A549 treated with CpdA at 1 μM for 4 hours (cell line): ENCODE data around the gene DRAM1. TPM values are rescaled to one million over a fixed set of nuclear protein-coding genes. Genes with fewer than 3 reads are reported as not detected.

ENCODE experiments used
- total RNA-seq: library from RNA; stranded (reverse); fragments of 200-300 nt; extraction: Qiagen RNA extraction; gene quantifications from 5 replicates; pipeline ENCODE4 v1.2.3, GENCODE V29; 2022; ENCODE audit warnings: low read depth

Gene DRAM1, protein sequence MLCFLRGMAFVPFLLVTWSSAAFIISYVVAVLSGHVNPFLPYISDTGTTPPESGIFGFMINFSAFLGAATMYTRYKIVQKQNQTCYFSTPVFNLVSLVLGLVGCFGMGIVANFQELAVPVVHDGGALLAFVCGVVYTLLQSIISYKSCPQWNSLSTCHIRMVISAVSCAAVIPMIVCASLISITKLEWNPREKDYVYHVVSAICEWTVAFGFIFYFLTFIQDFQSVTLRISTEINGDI
- total RNA-seq = 23.8 to 29.4 TPM (median 28.9 TPM) in 5 replicates

DNA sequence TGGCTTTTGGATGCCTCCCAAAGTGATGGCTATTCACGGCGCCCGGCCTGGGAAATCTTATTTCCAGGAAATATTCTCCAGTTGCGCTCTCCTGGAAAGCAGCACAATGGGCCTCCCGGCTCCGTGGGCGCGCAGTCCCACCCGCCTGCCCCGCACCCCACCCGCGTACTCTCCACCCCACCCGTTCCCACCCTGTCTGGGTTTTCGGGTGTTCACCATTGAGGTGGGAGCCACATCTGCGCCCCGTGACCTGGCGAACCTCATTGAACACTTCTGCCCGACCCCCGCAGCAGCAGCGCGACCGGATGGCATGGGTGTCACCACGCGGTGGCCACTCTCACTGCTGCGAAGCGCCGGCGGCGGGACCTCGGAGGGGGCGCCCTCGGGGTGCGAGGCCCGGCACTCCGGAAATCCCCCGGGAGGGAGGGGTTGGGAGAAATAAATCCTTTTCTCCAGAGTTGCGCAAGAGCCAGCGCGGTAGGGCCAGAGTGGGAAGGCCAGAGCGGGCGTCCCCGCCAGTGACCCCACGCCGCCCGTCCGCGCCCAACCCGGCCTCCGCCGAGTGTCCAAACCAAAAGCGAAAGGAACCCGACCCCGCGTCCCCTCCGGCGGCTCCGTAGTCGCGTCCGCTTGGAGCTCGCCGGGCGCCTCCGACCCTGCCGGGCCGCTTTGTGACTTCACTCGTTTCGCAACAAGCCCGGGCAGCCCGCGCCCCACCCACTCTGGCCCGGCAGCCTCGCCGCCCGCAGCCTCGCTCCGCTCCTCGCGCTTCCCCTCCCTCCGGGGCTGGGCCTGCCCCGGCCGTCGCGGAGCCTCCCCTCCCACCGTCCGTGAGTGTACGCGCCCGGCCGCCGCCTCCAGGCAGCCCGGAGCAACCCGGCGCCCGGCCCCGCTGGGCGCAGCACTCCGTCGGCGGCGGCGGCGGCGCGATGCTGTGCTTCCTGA lies at the start of gene DRAM1:
DRAM1 (plus strand) TSS at position 720 of the 945 bp plus-strand sequence; CDS start at position 930, 210 bp downstream.

DNA sequence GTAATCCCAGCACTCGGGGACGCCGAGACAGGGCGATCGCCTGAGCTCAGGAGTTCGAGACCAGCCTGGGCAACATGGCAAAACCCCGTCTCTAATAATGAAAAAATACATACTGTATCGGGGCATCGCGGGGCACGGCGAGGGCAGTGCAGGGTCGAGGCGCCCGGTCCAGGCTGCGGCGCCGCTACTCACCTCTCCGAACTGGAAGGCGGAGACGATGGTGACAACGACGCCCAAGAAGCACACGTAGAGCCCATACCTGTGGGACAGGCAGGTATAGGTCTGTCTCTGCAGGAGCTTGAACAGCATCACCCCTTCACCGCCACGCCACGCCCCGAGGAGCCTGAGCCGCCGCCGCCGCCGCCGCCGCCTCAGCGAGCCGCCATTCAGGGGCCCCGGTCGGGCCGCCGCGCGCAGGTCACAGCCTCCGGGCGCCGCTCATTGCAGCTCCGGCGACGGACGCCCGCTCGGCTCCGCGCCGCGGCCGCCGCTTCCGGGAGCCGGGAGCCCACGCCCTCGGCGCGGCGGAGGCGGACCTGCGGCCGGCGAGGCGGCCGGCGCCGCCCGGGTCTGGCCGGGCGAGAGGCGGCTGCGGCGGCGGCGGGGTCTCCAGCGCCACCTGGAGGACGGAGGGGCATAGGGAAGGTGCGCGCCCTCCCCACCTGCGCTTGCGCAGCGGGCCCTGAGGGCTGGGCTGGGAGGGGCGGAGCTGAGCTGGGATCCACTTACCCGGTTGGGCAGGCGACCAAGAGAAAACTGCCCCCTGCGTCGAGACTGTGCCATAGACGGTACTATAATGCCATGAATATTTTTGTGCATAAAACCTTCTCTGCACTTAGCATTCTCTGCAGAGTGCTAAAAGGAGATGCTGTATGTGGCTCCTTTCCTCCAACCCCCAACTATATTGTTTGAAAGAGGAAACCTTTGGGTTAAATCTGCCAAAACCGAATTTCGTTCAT lies 46.7 kb upstream of the DRAM1 start, which contains the start of gene GNPTAB:
GNPTAB (minus strand) TSS at position 593 of the 959 bp plus-strand sequence; CDS start at position 309, 284 bp downstream.

Other genes starting within 250 kb of the DRAM1 start
- gene CHPT1, start 179.9 kb upstream of the DRAM1 start, total RNA-seq = 45.7 to 67.1 TPM (median 62.4 TPM) in 5 replicates
- 0.10 to 0.35 TPM (median 0.18 TPM) in 3 of 5 replicates, not detected in the others for gene SYCP3, start 138.1 kb upstream of the DRAM1 start, total RNA-seq
- gene GNPTAB, start 46.6 kb upstream of the DRAM1 start, total RNA-seq = 11.3 to 16.2 TPM (median 14.7 TPM) in 5 replicates
- gene WASHC3, start 184.4 kb downstream of the DRAM1 start, total RNA-seq = 29.3 to 36.8 TPM (median 32.6 TPM) in 5 replicates
- 66.5 to 82.8 TPM (median 74.1 TPM) in 5 replicates for gene NUP37, start 242.5 kb downstream of the DRAM1 start, total RNA-seq
- 19.7 to 25.0 TPM (median 22.3 TPM) in 5 replicates for gene PARPBP, start 242.6 kb downstream of the DRAM1 start, total RNA-seq